GM21529 (cell line): Measurements from ENCODE around the gene TUBA3E.
"Not testable (repeated sequence)": the region's sequence is repeated elsewhere in the genome, so short reads cannot be mapped to it uniquely, and the experiment has no call there.

ENCODE experiments used
- ATAC-seq: cut with Tn5 transposase; IDR thresholded peaks from one replicate; pipeline ENCODE4 v1.9.1; 2021; ENCODE audit not compliant: unreplicated experiment

The TUBA3E gene

GRCh38 chr2:130198343-130198742 is at the start of gene TUBA3E:
Gene TUBA3E (minus strand): TSS chr2:130198439. CDS start chr2:130198360, 79 bp downstream.
- ATAC-seq, result no peak

GRCh38 chr2:130246430-130246829 is 48.2 kb upstream of the TUBA3E start:
- no peak for ATAC-seq

- no peak for ATAC-seq
These were observed 47.7 kb upstream of the TUBA3E start for GRCh38 chr2:130245976-130246375.

- no peak for ATAC-seq
These were observed 45.1 kb upstream of the TUBA3E start for GRCh38 chr2:130243359-130243758.

GRCh38 chr2:130241041-130241707 is 42.9 kb upstream of the TUBA3E start:
- ATAC-seq, result no peak

GRCh38 chr2:130239581-130239980 is 41.3 kb upstream of the TUBA3E start:
- not testable (repeated sequence) for ATAC-seq

- ATAC-seq, result not testable (repeated sequence)
These were observed 34.8 kb upstream of the TUBA3E start for GRCh38 chr2:130233066-130233465.

- ATAC-seq, result no peak
These were observed 33.4 kb upstream of the TUBA3E start for GRCh38 chr2:130231656-130232055.

GRCh38 chr2:130230907-130231306 is 32.7 kb upstream of the TUBA3E start:
- ATAC-seq, result not testable (repeated sequence)

- not testable (repeated sequence) for ATAC-seq
These were observed 32.1 kb upstream of the TUBA3E start for GRCh38 chr2:130230376-130230775.

- ATAC-seq, result not testable (repeated sequence)
These were observed 30.9 kb upstream of the TUBA3E start for GRCh38 chr2:130229161-130229510.

GRCh38 chr2:130228467-130229160 is 30.4 kb upstream of the TUBA3E start:
- not testable (repeated sequence) for ATAC-seq

- not testable (repeated sequence) for ATAC-seq
These were observed 29.8 kb upstream of the TUBA3E start for GRCh38 chr2:130228005-130228404.

- peak; percentile 99 for ATAC-seq
These were observed 24.3 kb upstream of the TUBA3E start for GRCh38 chr2:130222523-130222922.

GRCh38 chr2:130220505-130220904 is 22.3 kb upstream of the TUBA3E start:
- not testable (repeated sequence) for ATAC-seq

- not testable (repeated sequence) for ATAC-seq
These were observed 20.9 kb upstream of the TUBA3E start for GRCh38 chr2:130219147-130219546.

GRCh38 chr2:130207051-130207450 is 8.8 kb upstream of the TUBA3E start:
- ATAC-seq, result not testable (repeated sequence)

GRCh38 chr2:130203150-130203549 is 4.9 kb upstream of the TUBA3E start:
- ATAC-seq, result not testable (repeated sequence)

- not testable (repeated sequence) for ATAC-seq
These were observed 4.3 kb upstream of the TUBA3E start for GRCh38 chr2:130202518-130202917.

GRCh38 chr2:130196052-130196451 is 2.2 kb downstream of the TUBA3E start:
- not testable (repeated sequence) for ATAC-seq

GRCh38 chr2:130195089-130195635 is 3.1 kb downstream of the TUBA3E start:
- not testable (repeated sequence) for ATAC-seq

- ATAC-seq, result not testable (repeated sequence)
These were observed 4.4 kb downstream of the TUBA3E start for GRCh38 chr2:130193824-130194223.
